Omental fat pad (tissue), 4 donors: ENCODE measurements around the gene ATG7. TPM values are rescaled to one million over a fixed set of nuclear protein-coding genes. Genes with fewer than 3 reads are reported as not detected.
A peak's percentile ranks its signal among the peaks of the same experiment; 100 is the strongest.

Experiments used
- ATAC-seq: fragments of 150-250 bp; one replicate; pipeline ENCODE4 v1.9.1; 2016; ENCODE audit warnings: mild to moderate bottlenecking, moderate library complexity; ENCODE audit not compliant: low FRiP score
- DNase-seq: peaks from one replicate; pipeline ENCODE4 v3.0.0-alpha.2; 2019; ENCODE audit warnings: low spot score
- total RNA-seq, 4 donors: library from RNA; depleted of rRNA; stranded (reverse); fragments of >200 nt; gene quantifications; one replicate each; pipeline ENCODE4 v1.1.0, GENCODE V29; 2016
- TF ChIP-seq, protein P1 (sequence below), 3 donors: fragments of 450-650 bp; IDR thresholded peaks; one replicate each; pipeline ENCODE4 v1.5.1; 2016 to 2017; ENCODE audit warnings: antibody characterized with exemption in 3 of 3, mild to moderate bottlenecking in 3 of 3, moderate library complexity in 2 of 3

The ATG7 gene
- total RNA-seq, 4 donors from 2014 or later, result 62.9 to 96.7 (median 76.2) TPM

DNA sequence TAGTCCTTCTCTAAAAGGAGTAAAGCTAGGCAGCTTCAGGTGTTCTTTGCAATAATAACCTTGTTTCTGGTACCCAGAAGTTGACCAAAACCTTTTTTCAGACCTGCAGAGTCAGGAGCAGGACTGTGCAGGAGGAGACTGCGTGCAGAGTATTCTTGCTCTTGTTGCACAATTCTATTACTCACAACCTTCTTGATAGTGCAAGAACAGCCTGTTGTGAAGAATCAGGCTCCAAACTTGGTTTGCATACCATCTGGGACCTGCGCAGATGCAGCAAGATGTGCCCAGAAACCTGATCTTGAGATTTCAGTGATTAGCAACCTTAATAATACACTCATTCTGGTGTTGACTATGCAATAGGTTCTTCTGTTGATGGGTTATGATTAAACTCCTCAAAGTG is 111.9 kb downstream of the ATG7 start:
- TF ChIP-seq, protein P1, sequence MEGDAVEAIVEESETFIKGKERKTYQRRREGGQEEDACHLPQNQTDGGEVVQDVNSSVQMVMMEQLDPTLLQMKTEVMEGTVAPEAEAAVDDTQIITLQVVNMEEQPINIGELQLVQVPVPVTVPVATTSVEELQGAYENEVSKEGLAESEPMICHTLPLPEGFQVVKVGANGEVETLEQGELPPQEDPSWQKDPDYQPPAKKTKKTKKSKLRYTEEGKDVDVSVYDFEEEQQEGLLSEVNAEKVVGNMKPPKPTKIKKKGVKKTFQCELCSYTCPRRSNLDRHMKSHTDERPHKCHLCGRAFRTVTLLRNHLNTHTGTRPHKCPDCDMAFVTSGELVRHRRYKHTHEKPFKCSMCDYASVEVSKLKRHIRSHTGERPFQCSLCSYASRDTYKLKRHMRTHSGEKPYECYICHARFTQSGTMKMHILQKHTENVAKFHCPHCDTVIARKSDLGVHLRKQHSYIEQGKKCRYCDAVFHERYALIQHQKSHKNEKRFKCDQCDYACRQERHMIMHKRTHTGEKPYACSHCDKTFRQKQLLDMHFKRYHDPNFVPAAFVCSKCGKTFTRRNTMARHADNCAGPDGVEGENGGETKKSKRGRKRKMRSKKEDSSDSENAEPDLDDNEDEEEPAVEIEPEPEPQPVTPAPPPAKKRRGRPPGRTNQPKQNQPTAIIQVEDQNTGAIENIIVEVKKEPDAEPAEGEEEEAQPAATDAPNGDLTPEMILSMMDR (IDR thresholded peaks at IDR 0.05), result no peak
- DNase-seq, result no peak
- ATAC-seq, result peak; percentile 64

DNA sequence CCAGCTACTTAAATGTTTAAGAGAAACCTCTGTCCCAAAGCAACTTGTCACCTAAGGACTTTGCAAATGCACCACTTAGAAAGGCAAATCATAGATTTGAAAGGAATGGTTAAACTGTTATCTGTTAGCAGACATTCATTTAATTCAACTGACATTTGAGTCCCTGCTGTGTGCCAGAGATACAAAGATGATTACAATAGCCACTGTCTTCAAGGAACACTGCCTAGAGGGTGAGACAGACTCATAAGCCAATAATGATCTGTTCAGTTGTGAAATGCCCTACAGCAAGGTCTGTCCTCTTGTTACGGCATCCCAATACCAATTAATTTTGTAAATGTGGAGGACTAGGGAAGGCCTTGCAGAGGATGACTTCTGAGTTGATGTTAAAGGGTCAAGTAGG is 113.1 kb downstream of the ATG7 start:
- ATAC-seq (no peak), DNase-seq (no peak)
- TF ChIP-seq, protein P1 (IDR thresholded peaks at IDR 0.05), result no peak

DNA sequence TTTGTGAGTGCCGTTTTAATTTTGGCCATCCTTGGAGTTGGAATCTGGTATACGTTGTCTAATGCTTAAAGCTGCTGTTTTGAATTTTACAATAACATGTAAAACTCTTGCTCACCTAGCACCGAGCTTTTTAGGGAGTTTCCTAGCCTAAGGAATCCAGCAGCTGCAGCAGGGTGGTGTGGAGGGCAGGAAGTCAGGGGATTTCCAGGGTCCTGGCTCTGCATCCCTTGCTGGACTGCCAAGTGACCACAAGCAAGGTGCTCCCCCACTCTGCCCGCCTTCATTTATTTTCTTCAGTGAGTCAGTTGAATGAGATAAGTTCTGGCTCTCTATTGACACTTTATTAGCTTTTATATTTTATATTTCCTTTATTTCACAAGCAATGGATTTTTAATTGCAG is 113.7 kb downstream of the ATG7 start:
- peak; percentile 80 for ATAC-seq
- TF ChIP-seq, protein P1 (IDR thresholded peaks at IDR 0.05), result no peak
- DNase-seq, result no peak

DNA sequence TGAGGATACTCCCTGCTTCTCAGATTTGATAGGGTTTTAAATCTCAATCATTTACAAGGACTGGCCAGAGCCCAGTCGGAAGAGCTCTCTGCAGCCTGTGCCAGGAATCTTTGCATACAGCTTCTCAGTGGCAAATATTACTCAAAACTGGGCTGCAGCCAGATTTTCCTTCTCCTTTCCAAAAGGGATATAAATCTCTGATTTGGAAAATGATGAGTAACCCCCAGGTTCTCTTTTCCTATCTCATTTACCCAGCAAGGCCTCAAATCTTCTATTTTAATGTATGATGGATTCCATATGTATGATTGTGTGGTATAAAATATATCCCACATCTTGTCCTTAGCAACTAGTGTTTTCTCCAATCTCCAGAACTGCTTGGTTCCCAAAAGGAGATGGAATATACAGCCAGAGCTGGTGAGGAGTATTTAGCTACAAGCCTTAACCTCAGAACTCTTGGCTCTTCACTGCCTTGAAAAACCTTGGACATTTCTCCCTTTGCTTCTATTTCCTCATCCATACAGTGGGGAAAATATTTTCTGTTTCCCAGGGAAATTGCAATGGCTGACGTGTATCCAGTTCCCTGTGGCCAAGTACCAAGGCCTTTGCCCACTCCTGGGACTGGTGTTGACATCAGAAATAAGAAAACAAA is 114.4 kb downstream of the ATG7 start:
- no peak for DNase-seq
- ATAC-seq, result no peak
- TF ChIP-seq, protein P1 (IDR thresholded peaks at IDR 0.05), result no peak

DNA sequence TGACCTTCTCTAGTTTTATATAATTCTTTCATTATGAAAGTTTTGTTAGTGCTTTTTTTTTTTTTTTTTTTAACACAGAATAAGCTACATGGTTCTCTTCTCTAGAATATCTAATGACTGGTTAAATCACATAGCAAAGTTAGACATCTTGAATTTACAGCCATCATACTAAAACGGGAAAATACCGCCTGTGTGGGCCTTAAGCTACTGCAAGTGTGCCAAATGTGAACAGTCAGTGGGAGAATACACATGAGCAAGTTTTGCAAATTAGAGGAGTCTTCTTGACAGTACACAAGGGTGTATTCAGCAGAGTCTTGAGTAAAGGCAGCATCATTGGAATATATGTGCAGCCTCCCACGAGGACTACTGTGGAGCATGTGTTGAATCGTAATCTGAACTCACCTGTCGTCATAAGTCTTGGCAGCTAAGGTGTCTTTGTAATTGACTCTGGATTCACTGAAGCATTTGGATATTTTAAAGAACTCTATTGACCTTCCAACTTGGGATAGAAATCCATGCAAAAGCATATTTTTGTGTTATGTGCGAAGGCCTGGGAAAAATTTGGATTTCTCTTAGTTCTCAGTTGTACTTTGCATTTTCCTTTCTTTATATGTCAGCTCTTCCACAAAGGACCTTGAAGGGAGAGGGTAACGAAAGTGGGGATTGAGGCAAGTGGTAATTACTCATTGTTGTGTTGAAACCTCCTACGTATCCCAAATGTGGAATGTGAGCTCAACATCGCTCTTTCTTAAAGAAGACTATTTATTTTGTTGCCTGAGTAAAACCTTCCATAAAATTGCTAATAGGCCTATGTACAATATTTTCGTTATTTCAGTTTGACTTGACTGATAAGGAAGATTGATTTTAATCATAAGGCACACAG is 117.4 kb downstream of the ATG7 start:
- DNase-seq, result no peak
- TF ChIP-seq, protein P1 (IDR thresholded peaks at IDR 0.05), result no peak
- no peak for ATAC-seq

DNA sequence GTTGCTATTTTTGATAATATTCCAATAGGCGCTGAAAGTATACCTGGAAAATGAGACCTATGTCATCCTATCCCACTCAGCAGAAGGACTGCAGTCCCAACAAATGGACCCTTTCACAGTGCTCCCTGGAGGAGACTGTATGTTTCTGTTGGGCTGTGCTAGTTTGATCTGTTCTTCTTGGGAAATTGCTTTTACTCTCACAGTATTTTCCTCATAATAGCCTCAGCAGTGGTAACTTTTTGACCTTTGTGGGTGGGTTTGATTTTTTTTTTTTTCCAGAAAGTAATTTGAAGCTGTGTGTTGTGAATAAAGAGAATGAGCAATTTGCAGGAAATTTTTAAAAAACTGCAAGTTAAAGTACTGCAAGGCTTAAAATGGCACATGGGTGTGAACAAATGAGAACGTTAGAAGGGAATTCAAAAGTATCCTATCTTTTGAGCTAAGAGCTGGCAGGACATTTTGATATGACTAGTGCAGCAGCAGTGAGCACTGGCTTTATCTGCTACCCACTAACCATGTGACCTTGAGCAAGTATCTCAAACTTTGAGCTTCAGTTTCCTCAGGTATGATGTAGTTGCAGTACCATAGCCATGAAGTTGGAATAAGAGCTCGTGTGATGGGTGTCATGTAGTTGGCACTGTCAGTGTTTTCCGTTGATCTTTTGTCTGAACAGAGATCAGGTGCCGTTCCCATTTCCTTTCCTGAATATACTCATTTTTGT is 118.4 kb downstream of the ATG7 start:
- DNase-seq, result no peak
- ATAC-seq, result no peak
- TF ChIP-seq, protein P1 (IDR thresholded peaks at IDR 0.05), result no peak
